Measurements from ENCODE around the gene VPS35.
A peak's percentile ranks its signal among the peaks of the same experiment; 100 is the strongest.
"Not testable (repeated sequence)": the region's sequence is repeated elsewhere in the genome, so short reads cannot be mapped to it uniquely, and the experiment has no call there.

VPS35 gene

GRCh38 chr16:46651305-46651704, 37.7 kb downstream of the VPS35 start:
- no peaks in the 10 kb centered on the region for H3K4me1 Mint-ChIP-seq
- no peak for ATAC-seq
- no peak overlapping the region for H3K4me3 Mint-ChIP-seq
- no peak overlapping the region for H3K27ac Mint-ChIP-seq
- DNase-seq: no peak
- H3K9me3 Mint-ChIP-seq: no peaks in the 10 kb centered on the region
- H3K36me3 Mint-ChIP-seq (ENCODE audit: low read depth): peaks cover 11% of the 10 kb centered on the region
- no peaks in the 10 kb centered on the region for H3K27me3 Mint-ChIP-seq

GRCh38 chr16:46650254-46650623, 38.7 kb downstream of the VPS35 start:
- H3K9me3 Mint-ChIP-seq: no peaks in the 10 kb centered on the region
- H3K27me3 Mint-ChIP-seq: no peaks in the 10 kb centered on the region
- no peak for DNase-seq
- no peaks in the 10 kb centered on the region for H3K4me1 Mint-ChIP-seq
- H3K36me3 Mint-ChIP-seq (ENCODE audit: low read depth): peaks cover 3% of the 10 kb centered on the region
- ATAC-seq: no peak
- no peak overlapping the region for H3K27ac Mint-ChIP-seq
- no peak overlapping the region for H3K4me3 Mint-ChIP-seq

- Mint-ChIP-seq H3K27ac (no peak overlapping the region), H3K27me3 (no peaks in the 10 kb centered on the region), H3K4me3 (no peak overlapping the region), H3K36me3 (ENCODE audit: low read depth) (no peaks in the 10 kb centered on the region), H3K9me3 (peaks cover 3% of the 10 kb centered on the region), H3K4me1 (no peaks in the 10 kb centered on the region)
- DNase-seq: no peak
- no peak for ATAC-seq
Observed at GRCh38 chr16:46649588-46650253, 39.3 kb downstream of the VPS35 start.

- Mint-ChIP-seq H3K9me3 (peaks cover 11% of the 10 kb centered on the region), H3K27ac (no peak overlapping the region), H3K36me3 (ENCODE audit: low read depth) (peaks cover 8% of the 10 kb centered on the region), H3K4me3 (no peak overlapping the region), H3K4me1 (no peaks in the 10 kb centered on the region), H3K27me3 (no peaks in the 10 kb centered on the region)
- ATAC-seq (no peak), DNase-seq (no peak)
Observed at GRCh38 chr16:46648656-46649055, 40.3 kb downstream of the VPS35 start.

GRCh38 chr16:46638947-46639925, 49.7 kb downstream of the VPS35 start:
- Mint-ChIP-seq H3K4me1 (no peaks in the 10 kb centered on the region), H3K36me3 (ENCODE audit: low read depth) (peaks cover 12% of the 10 kb centered on the region), H3K27me3 (no peaks in the 10 kb centered on the region), H3K9me3 (peaks cover 11% of the 10 kb centered on the region), H3K27ac (no peak overlapping the region), H3K4me3 (no peak overlapping the region)
- ATAC-seq: no peak
- DNase-seq: no peak

- H3K27ac Mint-ChIP-seq: no peak overlapping the region
- no peaks in the 10 kb centered on the region for H3K36me3 Mint-ChIP-seq (ENCODE audit: low read depth)
- no peak for DNase-seq
- no peaks in the 10 kb centered on the region for H3K9me3 Mint-ChIP-seq
- H3K27me3 Mint-ChIP-seq: peaks cover 1% of the 10 kb centered on the region
- no peak overlapping the region for H3K4me3 Mint-ChIP-seq
- no peak for ATAC-seq
- H3K4me1 Mint-ChIP-seq: no peaks in the 10 kb centered on the region
Observed at GRCh38 chr16:46632778-46633733, 55.9 kb downstream of the VPS35 start.

- Mint-ChIP-seq H3K27me3 (peaks cover 2% of the 10 kb centered on the region), H3K4me1 (no peaks in the 10 kb centered on the region), H3K4me3 (no peak overlapping the region), H3K27ac (no peak overlapping the region), H3K36me3 (ENCODE audit: low read depth) (no peaks in the 10 kb centered on the region), H3K9me3 (no peaks in the 10 kb centered on the region)
- DNase-seq (no peak), ATAC-seq (no peak)
Observed at GRCh38 chr16:46629331-46630219, 59.4 kb downstream of the VPS35 start.

- Mint-ChIP-seq H3K4me3 (no peak overlapping the region), H3K27ac (no peak overlapping the region), H3K9me3 (no peaks in the 10 kb centered on the region), H3K27me3 (peaks cover 2% of the 10 kb centered on the region), H3K36me3 (ENCODE audit: low read depth) (no peaks in the 10 kb centered on the region), H3K4me1 (no peaks in the 10 kb centered on the region)
- DNase-seq: no peak
- ATAC-seq: no peak
Observed at GRCh38 chr16:46627746-46628145, 61.2 kb downstream of the VPS35 start.

- not testable (repeated sequence) for DNase-seq; H3K36me3 Mint-ChIP-seq (ENCODE audit: low read depth); H3K27me3 Mint-ChIP-seq; H3K9me3 Mint-ChIP-seq; H3K27ac Mint-ChIP-seq; ATAC-seq; H3K4me1 Mint-ChIP-seq; H3K4me3 Mint-ChIP-seq
Observed at GRCh38 chr16:46626681-46627080, 62.3 kb downstream of the VPS35 start.

- H3K27me3 Mint-ChIP-seq; H3K36me3 Mint-ChIP-seq (ENCODE audit: low read depth); H3K27ac Mint-ChIP-seq; H3K4me3 Mint-ChIP-seq; DNase-seq; ATAC-seq; H3K9me3 Mint-ChIP-seq: not testable (repeated sequence)
- H3K4me1 Mint-ChIP-seq: peaks cover 19% of the 10 kb centered on the region
Observed at GRCh38 chr16:46624862-46625261, 64.1 kb downstream of the VPS35 start.

GRCh38 chr16:46623707-46624106, 65.3 kb downstream of the VPS35 start:
- not testable (repeated sequence) for H3K9me3 Mint-ChIP-seq; ATAC-seq; H3K36me3 Mint-ChIP-seq (ENCODE audit: low read depth); DNase-seq; H3K4me3 Mint-ChIP-seq; H3K27me3 Mint-ChIP-seq; H3K27ac Mint-ChIP-seq
- peaks cover 19% of the 10 kb centered on the region for H3K4me1 Mint-ChIP-seq

- not testable (repeated sequence) for ATAC-seq, DNase-seq, H3K27me3 Mint-ChIP-seq, H3K27ac Mint-ChIP-seq, H3K9me3 Mint-ChIP-seq, H3K4me3 Mint-ChIP-seq
- Mint-ChIP-seq H3K4me1 (peaks cover 19% of the 10 kb centered on the region), H3K36me3 (ENCODE audit: low read depth) (peaks cover 10% of the 10 kb centered on the region)
Observed at GRCh38 chr16:46623246-46623645, 65.7 kb downstream of the VPS35 start.

- Mint-ChIP-seq H3K4me1 (peaks cover 19% of the 10 kb centered on the region), H3K36me3 (ENCODE audit: low read depth) (peaks cover 18% of the 10 kb centered on the region), H3K4me3 (peak overlapping the region; percentile 94), H3K27me3 (no peaks in the 10 kb centered on the region), H3K9me3 (no peaks in the 10 kb centered on the region), H3K27ac (no peak overlapping the region)
- DNase-seq (no peak), ATAC-seq (no peak)
Observed at GRCh38 chr16:46621934-46622676, 66.9 kb downstream of the VPS35 start.

All from activated naive CD8-positive, alpha-beta T cell treated with anti-CD3 and anti-CD28 coated beads, Interleukin-2, amount 50 U/mL, for 24 hours (primary cell).